Esophagus muscularis mucosa (tissue), 4 donors: ENCODE measurements around the gene MEIS2. TPM values are rescaled to one million over a fixed set of nuclear protein-coding genes. Genes with fewer than 3 reads are reported as not detected.

Experiments
- DNase-seq: peaks from one replicate; pipeline ENCODE4 v3.0.0-alpha.2; 2017; ENCODE audit errors: extremely low spot score
- H3K27ac ChIP-seq, 4 donors: fragments of 200-600 bp; sonication (generic); replicated peaks in 1 of 4; 1 replicate in 3 of 4; 2 replicates in 1 of 4; pipeline ENCODE4 v1.5.1; 2016 to 2019; ENCODE audit warnings: mild to moderate bottlenecking in 1 of 4
- H3K27me3 ChIP-seq, 4 donors: fragments of 200-600 bp; sonication (generic); one replicate each; pipeline versions ENCODE4 v1.5.1 to v1.6.0; 2016 to 2019
- H3K36me3 ChIP-seq, 4 donors: fragments of 200-600 bp; sonication (generic); one replicate each; pipeline ENCODE4 v1.5.1; 2016 to 2019
- H3K4me1 ChIP-seq, 4 donors: fragments of 200-600 bp; sonication (generic); one replicate each; pipeline ENCODE4 v1.5.1; 2016 to 2019
- H3K4me3 ChIP-seq, 4 donors: fragments of 200-600 bp; sonication (generic); 1 replicate in 2 of 4; 2 replicates in 2 of 4; pipeline ENCODE4 v1.5.1; 2016 to 2019; ENCODE audit warnings: mild to moderate bottlenecking in 4 of 4, moderate library complexity in 1 of 4
- H3K9me3 ChIP-seq, 4 donors: fragments of 200-600 bp; sonication (generic); 1 replicate in 3 of 4; 2 replicates in 1 of 4; pipeline ENCODE4 v1.5.1; 2016 to 2019
- EP300 ChIP-seq: sonication (generic); formaldehyde crosslinking; IDR thresholded peaks from one replicate; pipeline ENCODE4 v1.6.1; 2017; ENCODE audit warnings: antibody characterized with exemption
- POLR2A ChIP-seq: fragments of 450-650 bp; IDR thresholded peaks from one replicate; pipeline ENCODE4 v1.6.1; 2017; ENCODE audit warnings: antibody characterized with exemption, moderate library complexity, mild to moderate bottlenecking, low read depth
- POLR2AphosphoS5 ChIP-seq, 2 donors: sonication (generic); formaldehyde crosslinking; IDR thresholded peaks; one replicate each; pipeline ENCODE4 v1.6.1; 2017; ENCODE audit warnings: antibody characterized with exemption in 2 of 2
- WGBS: methylation state at CpG from one replicate; pipeline ENCODE4 v1.1.5; 2018; 5-methylcytosine and 5-hydroxymethylcytosine counted together
- intact Hi-C: fragments of 100-400 bp; cut with DNase I; formaldehyde crosslinking; loops from one replicate; pipeline ENCODE4 v1.15.1; 2023
- total RNA-seq, 4 donors: library from RNA; depleted of rRNA; stranded (reverse); fragments of >200 nt; gene quantifications; one replicate each; pipeline versions ENCODE4 v1.1.0 to v1.2.1, GENCODE V29; 2016
- TF ChIP-seq, protein P1 (sequence below), 3 experiments: fragments of 200-600 bp in 2 of 3; fragments of 450-650 bp in 1 of 3; sonication (generic) in 2 of 3; IDR thresholded peaks; one replicate each; pipeline ENCODE4 v1.5.1; 2017 to 2019; ENCODE audit warnings: antibody characterized with exemption in 3 of 3, mild to moderate bottlenecking in 2 of 3, moderate library complexity in 1 of 3

The MEIS2 gene
- total RNA-seq, 4 donors from 2014 or later, result 53.8 to 106 (median 63.3) TPM

DNA sequence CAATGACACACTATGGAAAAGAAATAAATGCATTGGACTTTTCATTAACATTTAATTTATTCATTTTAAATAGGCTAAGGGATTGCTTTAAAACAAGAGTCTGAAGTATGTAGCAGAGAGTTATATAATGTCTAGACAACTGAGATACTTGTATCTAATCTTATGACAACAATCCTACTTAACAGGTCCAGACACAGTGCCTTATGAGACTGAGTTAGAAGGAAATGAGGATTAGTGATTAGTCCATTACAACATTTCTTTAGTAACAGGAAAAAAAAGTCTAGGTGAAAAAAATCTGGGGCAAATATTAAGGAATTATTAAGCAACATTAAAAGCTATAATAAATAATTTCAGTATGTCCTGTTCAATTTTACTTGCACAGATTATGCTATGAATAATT lies 140.6 kb downstream of the MEIS2 start:
- intact Hi-C loops, result no loop called here
- TF ChIP-seq POLR2AphosphoS5 (IDR thresholded peaks at IDR 0.05), result no peak
- TF ChIP-seq, protein P1, sequence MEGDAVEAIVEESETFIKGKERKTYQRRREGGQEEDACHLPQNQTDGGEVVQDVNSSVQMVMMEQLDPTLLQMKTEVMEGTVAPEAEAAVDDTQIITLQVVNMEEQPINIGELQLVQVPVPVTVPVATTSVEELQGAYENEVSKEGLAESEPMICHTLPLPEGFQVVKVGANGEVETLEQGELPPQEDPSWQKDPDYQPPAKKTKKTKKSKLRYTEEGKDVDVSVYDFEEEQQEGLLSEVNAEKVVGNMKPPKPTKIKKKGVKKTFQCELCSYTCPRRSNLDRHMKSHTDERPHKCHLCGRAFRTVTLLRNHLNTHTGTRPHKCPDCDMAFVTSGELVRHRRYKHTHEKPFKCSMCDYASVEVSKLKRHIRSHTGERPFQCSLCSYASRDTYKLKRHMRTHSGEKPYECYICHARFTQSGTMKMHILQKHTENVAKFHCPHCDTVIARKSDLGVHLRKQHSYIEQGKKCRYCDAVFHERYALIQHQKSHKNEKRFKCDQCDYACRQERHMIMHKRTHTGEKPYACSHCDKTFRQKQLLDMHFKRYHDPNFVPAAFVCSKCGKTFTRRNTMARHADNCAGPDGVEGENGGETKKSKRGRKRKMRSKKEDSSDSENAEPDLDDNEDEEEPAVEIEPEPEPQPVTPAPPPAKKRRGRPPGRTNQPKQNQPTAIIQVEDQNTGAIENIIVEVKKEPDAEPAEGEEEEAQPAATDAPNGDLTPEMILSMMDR (IDR thresholded peaks at IDR 0.05), result no peak
- TF ChIP-seq EP300, result no peak
- no peak for TF ChIP-seq POLR2A
- H3K27me3 ChIP-seq, result no peaks in the 10 kb centered on the region
- H3K9me3 ChIP-seq, result no peaks in the 10 kb centered on the region
- no peak overlapping the region for H3K4me3 ChIP-seq
- H3K27ac ChIP-seq, result no peak overlapping the region
- H3K36me3 ChIP-seq, result no peaks in the 10 kb centered on the region
- DNase-seq, result no peak
- H3K4me1 ChIP-seq, result peaks cover 21 to 47% (median 45%) of the 10 kb centered on the region in 4 donors

DNA sequence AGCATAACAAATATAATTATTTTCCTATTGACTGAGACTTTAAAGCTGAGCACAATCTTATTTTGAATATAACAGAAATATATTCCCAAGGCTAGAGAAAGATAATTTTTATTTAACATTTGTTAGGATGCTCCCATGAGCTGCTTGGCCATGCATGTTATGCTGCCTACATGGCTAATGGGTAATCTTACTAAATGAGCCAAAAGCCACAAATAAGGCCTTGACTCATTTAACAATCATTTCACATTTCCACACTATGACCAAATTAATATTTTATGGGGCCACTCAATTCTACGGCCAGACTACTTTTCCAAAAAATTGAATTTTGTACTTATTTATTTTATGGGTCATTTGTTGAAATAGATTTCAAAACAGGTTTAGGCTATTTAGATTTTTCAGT lies 141.7 kb downstream of the MEIS2 start:
- Histone ChIP-seq H3K4me3 (no peak overlapping the region), H3K9me3 (no peaks in the 10 kb centered on the region), H3K4me1 (peaks cover 21 to 39% (median 34%) of the 10 kb centered on the region in 4 donors), H3K36me3 (no peaks in the 10 kb centered on the region), H3K27me3 (no peaks in the 10 kb centered on the region), H3K27ac (no peak overlapping the region)
- TF ChIP-seq, protein P1 (IDR thresholded peaks at IDR 0.05), result no peak
- TF ChIP-seq POLR2AphosphoS5 (IDR thresholded peaks at IDR 0.05), result no peak
- TF ChIP-seq EP300, result no peak
- TF ChIP-seq POLR2A, result no peak
- intact Hi-C loops, result no loop called here
- no peak for DNase-seq
- 82% methylated on average over 1 of the region's 1 CpG for WGBS

DNA sequence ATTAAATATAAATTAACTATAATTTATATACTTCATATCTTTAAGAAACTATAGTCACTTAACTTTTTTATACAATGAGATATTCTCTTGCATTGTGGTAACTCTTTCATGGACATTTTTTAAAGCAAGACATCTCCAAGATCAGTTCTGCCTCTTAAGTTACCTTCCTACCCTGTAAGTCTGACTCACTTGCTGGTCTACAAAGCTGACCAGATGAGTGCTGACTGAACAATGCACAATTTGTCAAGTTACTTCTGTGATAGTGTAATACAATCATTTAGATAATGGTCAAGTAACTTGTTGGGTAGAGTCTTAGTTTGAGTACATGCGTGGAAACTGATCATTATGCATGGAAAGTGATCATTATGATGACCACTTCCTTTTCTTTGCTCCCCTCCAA lies 145.9 kb downstream of the MEIS2 start:
- Histone ChIP-seq H3K27ac (no peak overlapping the region), H3K4me3 (no peak overlapping the region), H3K9me3 (no peaks in the 10 kb centered on the region), H3K4me1 (peaks cover 19 to 49% (median 35%) of the 10 kb centered on the region in 4 donors), H3K27me3 (no peaks in the 10 kb centered on the region), H3K36me3 (no peaks in the 10 kb centered on the region)
- intact Hi-C loops, result no loop called here
- TF ChIP-seq, protein P1 (IDR thresholded peaks at IDR 0.05), result no peak
- no peak for TF ChIP-seq POLR2AphosphoS5 (IDR thresholded peaks at IDR 0.05)
- no peak for DNase-seq
- WGBS, result 100% methylated on average over 1 of the region's 1 CpG

DNA sequence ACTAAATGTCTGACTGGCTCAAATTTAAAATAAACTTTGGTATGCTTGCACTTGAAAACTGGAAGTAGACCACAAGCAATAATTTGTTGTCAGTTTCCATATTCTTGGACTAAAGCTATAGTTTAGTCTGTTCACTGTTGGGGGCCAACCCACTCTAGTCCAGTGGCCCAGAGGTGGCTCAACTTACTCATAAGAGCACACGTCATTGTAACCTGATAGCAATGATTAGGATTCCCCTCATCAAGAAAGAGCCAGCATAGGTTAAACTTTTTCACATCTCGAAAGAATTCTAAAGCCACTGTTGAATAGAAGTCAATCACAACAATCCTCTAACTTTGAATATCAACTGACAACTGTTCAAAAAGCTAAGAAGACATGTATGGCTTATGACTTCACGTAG lies 147.0 kb downstream of the MEIS2 start:
- intact Hi-C loops, result no loop called here
- no peak for TF ChIP-seq EP300
- no peak for TF ChIP-seq POLR2AphosphoS5 (IDR thresholded peaks at IDR 0.05)
- TF ChIP-seq, protein P1 (IDR thresholded peaks at IDR 0.05), result no peak
- no peak for TF ChIP-seq POLR2A

DNA sequence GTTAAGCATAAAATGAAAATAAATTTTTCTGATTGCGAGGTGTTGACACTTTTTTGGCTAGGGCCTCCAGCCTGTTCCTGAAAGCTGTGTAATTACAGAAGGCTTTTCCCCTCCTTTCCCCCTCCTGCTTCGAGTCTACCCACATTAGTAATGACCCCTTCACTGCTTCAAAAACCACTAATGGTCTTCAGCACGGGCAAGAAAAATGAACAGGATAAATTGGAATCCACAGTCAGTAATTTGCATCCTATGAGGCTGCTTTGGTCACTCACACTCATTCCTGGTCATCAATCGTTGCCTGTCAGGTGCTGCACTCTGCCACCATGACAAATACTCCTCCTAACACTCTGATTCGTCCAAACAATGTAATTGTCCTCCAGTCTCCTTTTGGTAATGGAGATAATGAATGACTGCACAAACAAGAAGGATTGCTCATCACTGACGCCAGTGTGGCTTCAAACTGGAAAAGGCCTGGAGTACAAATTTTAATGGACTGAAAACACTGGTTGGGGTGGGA lies 148.6 kb downstream of the MEIS2 start:
- H3K27ac ChIP-seq, result peak overlapping the region in 2 of 4 donors; percentile 15 to 25
- TF ChIP-seq POLR2AphosphoS5 (IDR thresholded peaks at IDR 0.05) (no peak), POLR2A (no peak), EP300 (no peak)
- TF ChIP-seq, protein P1 (IDR thresholded peaks at IDR 0.05), result no peak
- no peak overlapping the region for H3K4me3 ChIP-seq
- 22% methylated on average over 6 of the region's 6 CpGs for WGBS
- DNase-seq, result no peak
- H3K27me3 ChIP-seq, result no peaks in the 10 kb centered on the region
- peaks cover 0 to 16% (median 2%) of the 10 kb centered on the region in 4 donors for H3K36me3 ChIP-seq
- no peaks in the 10 kb centered on the region for H3K9me3 ChIP-seq
- peaks cover 18 to 44% (median 23%) of the 10 kb centered on the region in 4 donors for H3K4me1 ChIP-seq
- intact Hi-C loops, result no loop called here

More for the DNA sequence above, 147.0 kb downstream of the MEIS2 start:
- Histone ChIP-seq H3K4me3 (no peak overlapping the region), H3K9me3 (no peaks in the 10 kb centered on the region), H3K27me3 (no peaks in the 10 kb centered on the region), H3K27ac (no peak overlapping the region), H3K36me3 (peaks cover 0 to 4% (median 2%) of the 10 kb centered on the region in 4 donors), H3K4me1 (peaks cover 14 to 44% (median 28%) of the 10 kb centered on the region in 4 donors)
- no peak for DNase-seq
- WGBS, result 80% methylated on average over 3 of the region's 3 CpGs
